NCI-H1694 treated with DMSO at 0.1 percent for 48 hours (cell line): Measurements from ENCODE around the gene NEDD4L.
A peak's percentile ranks its signal among the peaks of the same experiment; 100 is the strongest.

Source experiments
- DNase-seq: peaks from one replicate; lab custom pipeline; 2025; lab: John Stamatoyannopoulos, UW

Gene NEDD4L

GRCh38 chr18:58290116-58290695, 246.2 kb downstream of the NEDD4L start:
- DNase-seq = no peak

GRCh38 chr18:58291131-58291530, 247.1 kb downstream of the NEDD4L start:
- no peak for DNase-seq

GRCh38 chr18:58292638-58293037, 248.6 kb downstream of the NEDD4L start:
- DNase-seq = no peak

- no peak for DNase-seq
Measured at GRCh38 chr18:58297198-58297597, 253.2 kb downstream of the NEDD4L start.

- DNase-seq = no peak
Measured at GRCh38 chr18:58298251-58299134, 254.5 kb downstream of the NEDD4L start.

- no peak for DNase-seq
Measured at GRCh38 chr18:58299135-58299473, 255.1 kb downstream of the NEDD4L start.

- no peak for DNase-seq
Measured at GRCh38 chr18:58299936-58300335, 255.9 kb downstream of the NEDD4L start.

GRCh38 chr18:58300867-58301266, 256.8 kb downstream of the NEDD4L start:
- DNase-seq = no peak

GRCh38 chr18:58302811-58303210, 258.8 kb downstream of the NEDD4L start:
- no peak for DNase-seq

GRCh38 chr18:58303363-58303762, 259.3 kb downstream of the NEDD4L start:
- no peak for DNase-seq

- DNase-seq = no peak
Measured at GRCh38 chr18:58305792-58306191, 261.8 kb downstream of the NEDD4L start.

GRCh38 chr18:58307441-58307840, 263.4 kb downstream of the NEDD4L start:
- DNase-seq = no peak

GRCh38 chr18:58308463-58308862, 264.4 kb downstream of the NEDD4L start:
- DNase-seq = no peak

- DNase-seq = no peak
Measured at GRCh38 chr18:58309099-58309498, 265.1 kb downstream of the NEDD4L start.

GRCh38 chr18:58309610-58310239, 265.7 kb downstream of the NEDD4L start:
- DNase-seq = no peak

- no peak for DNase-seq
Measured at GRCh38 chr18:58310517-58310916, 266.5 kb downstream of the NEDD4L start.

- DNase-seq = no peak
Measured at GRCh38 chr18:58311390-58311789, 267.4 kb downstream of the NEDD4L start.

GRCh38 chr18:58313491-58314032, 269.5 kb downstream of the NEDD4L start:
- no peak for DNase-seq

GRCh38 chr18:58314284-58314683, 270.3 kb downstream of the NEDD4L start:
- DNase-seq = peak; percentile 48

- no peak for DNase-seq
Measured at GRCh38 chr18:58315041-58315440, 271.0 kb downstream of the NEDD4L start.

- DNase-seq = no peak
Measured at GRCh38 chr18:58315739-58316215, 271.8 kb downstream of the NEDD4L start.

GRCh38 chr18:58316396-58317342, 272.6 kb downstream of the NEDD4L start:
- DNase-seq = no peak
